Panc1 (cell line): Measurements from ENCODE around the gene ACTL7B.

Experiments used
- CTCF ChIP-seq: fragments of 450-650 bp; IDR thresholded peaks from 2 replicates; pipeline ENCODE4 v1.5.1; 2017; ENCODE audit warnings: mild to moderate bottlenecking
- POLR2AphosphoS5 ChIP-seq: IDR thresholded peaks from 2 replicates; pipeline ENCODE4 v1.6.1; 2012; ENCODE audit warnings: mild to moderate bottlenecking, low read depth, low read length, moderate library complexity
- REST ChIP-seq, 2 experiments: IDR thresholded peaks; 2 replicates each; pipeline ENCODE4 v1.6.1; 2011 to 2012; ENCODE audit warnings: low read depth in 2 of 2, control low read depth in 1 of 2, low read length in 1 of 2, mild to moderate bottlenecking in 1 of 2, moderate library complexity in 1 of 2; ENCODE audit not compliant: insufficient read depth in 1 of 2
- SIN3A ChIP-seq: IDR thresholded peaks from 2 replicates; pipeline ENCODE4 v1.6.1; 2012; ENCODE audit warnings: low read depth, mild to moderate bottlenecking, low read length, moderate library complexity, borderline replicate concordance; ENCODE audit not compliant: insufficient read depth

- TF ChIP-seq REST (IDR thresholded peaks at IDR 0.05; ENCODE audit: insufficient read depth in 1 of 2, low read depth in 2 of 2, low read length in 1 of 2) (no peak), SIN3A (no peak), CTCF (no peak), POLR2AphosphoS5 (no peak)
Measured at GRCh38 chr9:108838017-108838416, 17.8 kb downstream of the ACTL7B start.
